ENCODE data around the gene TMED8. TPM values are rescaled to one million over a fixed set of nuclear protein-coding genes. Genes with fewer than 3 reads are reported as not detected.
A peak's percentile ranks its signal among the peaks of the same experiment; 100 is the strongest.

The TMED8 gene
- total and polyA plus RNA-seq, 2 of the 13 experiments (the other 11 are each of a cell fraction or from before 2014, with no cell fraction given): 6.0 to 11.7 TPM

- FAIRE-seq (no peak), DNase-seq (ENCODE audit: low spot score) (no peak), ATAC-seq (no peak)
- TF ChIP-seq ZFP37 (CRISPR knock-in tag; IDR thresholded peaks at IDR 0.05; ENCODE audit: borderline replicate concordance) (no peak), FOXC1 (CRISPR knock-in tag; IDR thresholded peaks at IDR 0.05; ENCODE audit: borderline replicate concordance) (no peak), GMEB1 (CRISPR knock-in tag; IDR thresholded peaks at IDR 0.05; ENCODE audit: borderline replicate concordance) (no peak), REPIN1 (CRISPR knock-in tag; IDR thresholded peaks at IDR 0.05; ENCODE audit: borderline replicate concordance, low read depth) (no peak), DRAP1 (CRISPR knock-in tag; IDR thresholded peaks at IDR 0.05) (no peak)
- in situ Hi-C loops (cut with HindIII; ENCODE audit: extremely low pct_ligation_motif_present, low pct_unique_long_range_greater_than_20kb): no loop called here
- POLR2A ChIA-PET: no interaction called here
- no peak overlapping the region for H3K9ac ChIP-seq (ENCODE audit: insufficient read depth, low read depth, low read length)
- H3K4me3 ChIP-seq (replicated peaks in 1 of 3; ENCODE audit: insufficient read depth in 1 of 3, low read depth in 2 of 3, low read length in 3 of 3): no peak overlapping the region
- intact Hi-C loops (cut with micrococcal nuclease; ENCODE audit: unreplicated experiment): no loop called here
- WGBS (ENCODE audit: low lambda C conversion rate): 81% methylated on average over 1 of the region's 1 CpG
- H3K4me2 ChIP-seq (ENCODE audit: low read depth, low read length): no peak overlapping the region
- H3K79me2 ChIP-seq (ENCODE audit: insufficient read depth, low read length): peaks cover 1% of the 10 kb centered on the region
- no peaks in the 10 kb centered on the region for H4K20me1 ChIP-seq (ENCODE audit: insufficient read depth, low read length)
- H3K9me3 ChIP-seq (ENCODE audit: low read length): no peaks in the 10 kb centered on the region
- CTCF ChIA-PET (ENCODE audit: low intra/inter-chr PET ratio, low total read pairs): no interaction called here
- peaks cover 51% of the 10 kb centered on the region for H3K4me1 ChIP-seq (ENCODE audit: insufficient read depth, low read length)
- no peaks in the 10 kb centered on the region for H3K36me3 ChIP-seq (replicated peaks in 1 of 2; ENCODE audit: control insufficient read depth in 1 of 2, insufficient read depth in 2 of 2, low read length in 2 of 2)
- no peak overlapping the region for H3K27ac ChIP-seq (ENCODE audit: extremely low read length, insufficient read depth, low read length)
- BruUV-seq (replicated peaks): no TSS peak
- H2AFZ ChIP-seq (ENCODE audit: low read length): no peak overlapping the region
- no peaks in the 10 kb centered on the region for H3K27me3 ChIP-seq (ENCODE audit: control insufficient read depth in 1 of 2, insufficient read depth in 2 of 2, low read length in 2 of 2)
These were observed 7.6 kb downstream of the TMED8 start for GRCh38 chr14:77369285-77369684.

GRCh38 chr14:77364146-77364545, 12.7 kb downstream of the TMED8 start:
- ChIA-PET CTCF (ENCODE audit: low intra/inter-chr PET ratio, low total read pairs) (no interaction called here), POLR2A (interaction anchor here (1.6 kb wide), 1 partner anchor 13 kb away, joined by 4 read pairs; the partner anchor contains the start of genes SAMD15 and TMED8)
- in situ Hi-C loops (cut with HindIII; ENCODE audit: extremely low pct_ligation_motif_present, low pct_unique_long_range_greater_than_20kb): no loop called here
- no peak overlapping the region for H2AFZ ChIP-seq (ENCODE audit: low read length)
- intact Hi-C loops (cut with micrococcal nuclease; ENCODE audit: unreplicated experiment): no loop called here
- no TSS peak for BruUV-seq (replicated peaks)
- DNase-seq (ENCODE audit: low spot score) (no peak), ATAC-seq (peak; percentile 44; the same call in 2 of the 3 replicates), FAIRE-seq (peak; percentile 37)
- H4K20me1 ChIP-seq (ENCODE audit: insufficient read depth, low read length): no peaks in the 10 kb centered on the region
- no peak overlapping the region for H3K27ac ChIP-seq (ENCODE audit: extremely low read length, insufficient read depth, low read length)
- H3K9me3 ChIP-seq (ENCODE audit: low read length): no peaks in the 10 kb centered on the region
- no peaks in the 10 kb centered on the region for H3K27me3 ChIP-seq (ENCODE audit: control insufficient read depth in 1 of 2, insufficient read depth in 2 of 2, low read length in 2 of 2)
- 77% methylated on average over 3 of the region's 3 CpGs for WGBS (ENCODE audit: low lambda C conversion rate)
- no peak overlapping the region for H3K4me2 ChIP-seq (ENCODE audit: low read depth, low read length)
- H3K9ac ChIP-seq (ENCODE audit: insufficient read depth, low read depth, low read length): no peak overlapping the region
- no peak overlapping the region for H3K4me3 ChIP-seq (replicated peaks in 1 of 3; ENCODE audit: insufficient read depth in 1 of 3, low read depth in 2 of 3, low read length in 3 of 3)
- H3K36me3 ChIP-seq (replicated peaks in 1 of 2; ENCODE audit: control insufficient read depth in 1 of 2, insufficient read depth in 2 of 2, low read length in 2 of 2): no peaks in the 10 kb centered on the region
- H3K4me1 ChIP-seq (ENCODE audit: insufficient read depth, low read length): peaks cover 14% of the 10 kb centered on the region
- H3K79me2 ChIP-seq (ENCODE audit: insufficient read depth, low read length): no peaks in the 10 kb centered on the region
- TF ChIP-seq BCL6 (CRISPR knock-in tag; IDR thresholded peaks at IDR 0.05) (peak; percentile 18; the same call in 1 of the 2 replicates), ZNF546 (CRISPR knock-in tag; conservative IDR thresholded peaks at IDR 0.05) (no peak), ATF6 (CRISPR knock-in tag; conservative IDR thresholded peaks at IDR 0.05) (no peak), SRY (CRISPR knock-in tag; IDR thresholded peaks at IDR 0.05) (no peak), JDP2 (CRISPR knock-in tag; IDR thresholded peaks at IDR 0.05; ENCODE audit: borderline replicate concordance) (no peak), MZF1 (CRISPR knock-in tag; IDR thresholded peaks at IDR 0.05; ENCODE audit: borderline replicate concordance) (no peak), SNAI1 (CRISPR knock-in tag; IDR thresholded peaks at IDR 0.05; ENCODE audit: borderline replicate concordance) (no peak), NFRKB (IDR thresholded peaks at IDR 0.05) (no peak), CBFB (CRISPR knock-in tag; IDR thresholded peaks at IDR 0.05) (no peak), SRSF4 (IDR thresholded peaks at IDR 0.05; ENCODE audit: low read depth, low read length, poor library complexity, severe bottlenecking) (no peak), NFATC3 (CRISPR knock-in tag; IDR thresholded peaks at IDR 0.05) (no peak), MAFF (IDR thresholded peaks at IDR 0.05; ENCODE audit: low read depth, low read length) (no peak)
